Renal cortical epithelial cell (primary cell): ENCODE results near the gene C19orf44. TPM values are rescaled to one million over a fixed set of nuclear protein-coding genes. Genes with fewer than 3 reads are reported as not detected.
"Not testable (repeated sequence)": the region's sequence is repeated elsewhere in the genome, so short reads cannot be mapped to it uniquely, and the experiment has no call there.

Experiments
- DNase-seq: peaks from one replicate; pipeline ENCODE4 v3.0.0-alpha.2; 2011; ENCODE audit warnings: low read depth
- total RNA-seq: library from RNA; depleted of rRNA; stranded (reverse); fragments of >200 nt; gene quantifications from 2 replicates; pipeline ENCODE4 v1.2.3, GENCODE V29; 2014

C19orf44 gene
- total RNA-seq: 2.8 and 11.3 TPM in 2 replicates

DNA sequence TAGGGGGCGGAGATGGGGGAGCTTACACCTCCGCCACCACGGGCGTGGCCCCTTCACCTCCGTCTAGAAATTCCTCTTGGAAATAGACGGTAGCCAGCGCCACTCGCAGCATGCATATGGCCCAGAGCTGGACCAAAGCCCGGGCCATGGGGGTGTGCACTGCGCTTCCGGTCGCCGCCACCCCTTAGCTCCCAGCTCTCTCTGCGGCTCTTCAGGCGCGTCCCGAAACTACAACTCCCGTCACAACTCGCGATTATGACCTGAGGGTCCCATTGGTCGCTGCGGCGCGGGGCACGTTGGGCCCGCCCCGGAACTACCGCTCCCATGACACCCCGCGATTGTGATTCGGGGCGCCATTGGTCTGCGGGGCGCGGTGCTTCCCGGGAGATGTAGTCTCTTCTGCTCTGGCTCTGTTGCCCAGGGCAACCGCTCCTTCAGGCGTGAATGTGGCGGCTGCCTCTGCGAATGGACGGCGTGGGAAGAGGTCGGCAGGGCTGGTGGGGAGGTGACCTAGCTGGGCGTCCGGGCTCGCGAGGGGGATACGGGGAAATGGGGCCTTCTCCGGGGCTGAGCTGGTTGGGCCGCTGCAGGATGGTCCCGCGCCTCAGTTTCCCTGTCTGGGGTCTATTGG lies at the start of gene C19orf44, which contains the start of gene CALR3:
Gene C19orf44, plus strand, starts transcription at position 413 of the 631 bp plus-strand sequence. CDS start 4,399 bp downstream, outside the sequence.
Gene CALR3, minus strand, starts transcription at position 186 of the 631 bp plus-strand sequence. Its CDS starts 38 bp downstream, at position 148.
- peak; percentile 93 for DNase-seq

DNA sequence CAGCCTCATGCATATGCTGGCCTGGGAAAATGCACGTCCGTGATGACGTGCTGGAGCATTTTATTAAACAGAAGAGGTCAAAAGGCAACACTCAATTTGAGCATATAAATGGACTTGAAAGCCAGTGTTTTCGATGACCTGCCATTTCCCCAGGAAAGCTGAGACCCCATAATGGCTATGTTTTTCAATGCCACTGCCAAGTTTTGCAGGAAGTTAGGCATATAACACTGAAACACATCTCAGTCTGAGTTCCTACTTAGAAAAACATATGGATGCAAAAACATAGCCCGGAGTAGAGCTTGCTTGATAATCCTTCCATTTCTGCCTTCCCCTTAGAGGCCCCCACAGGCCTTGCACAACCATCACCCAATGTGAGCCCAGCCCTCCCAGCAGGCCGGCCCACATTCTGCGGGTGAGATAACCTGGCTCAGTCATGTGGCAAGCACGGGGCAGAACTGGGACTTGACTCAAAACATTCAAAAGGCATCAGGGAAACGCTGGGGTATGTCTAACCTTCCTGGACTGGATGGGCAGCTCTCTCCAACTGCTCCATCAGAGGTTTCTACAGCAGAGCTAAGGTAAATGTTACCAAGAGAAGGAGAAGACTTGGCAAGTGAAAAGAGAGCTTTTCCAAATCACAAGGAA lies 49.3 kb upstream of the C19orf44 start:
- DNase-seq: peak; percentile 83

DNA sequence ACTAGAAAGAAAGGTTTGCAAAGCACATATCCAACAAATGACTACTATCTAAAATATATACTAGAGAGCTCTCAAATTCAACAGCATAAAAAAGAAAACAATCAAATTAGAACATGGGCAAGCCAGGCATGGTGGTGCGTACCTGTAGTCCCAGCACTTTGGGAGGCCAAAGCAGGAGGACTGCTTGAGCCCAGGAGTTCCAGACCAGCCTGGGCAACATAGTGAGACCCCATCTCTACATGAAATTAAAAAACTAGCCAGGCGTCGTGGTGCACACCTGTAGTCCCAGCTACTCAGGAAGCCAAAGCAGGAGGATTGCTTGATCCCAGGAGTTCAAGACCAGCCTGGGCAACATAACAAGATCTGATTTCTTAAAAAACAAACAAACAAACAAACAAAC lies 47.3 kb upstream of the C19orf44 start:
- DNase-seq: not testable (repeated sequence)

DNA sequence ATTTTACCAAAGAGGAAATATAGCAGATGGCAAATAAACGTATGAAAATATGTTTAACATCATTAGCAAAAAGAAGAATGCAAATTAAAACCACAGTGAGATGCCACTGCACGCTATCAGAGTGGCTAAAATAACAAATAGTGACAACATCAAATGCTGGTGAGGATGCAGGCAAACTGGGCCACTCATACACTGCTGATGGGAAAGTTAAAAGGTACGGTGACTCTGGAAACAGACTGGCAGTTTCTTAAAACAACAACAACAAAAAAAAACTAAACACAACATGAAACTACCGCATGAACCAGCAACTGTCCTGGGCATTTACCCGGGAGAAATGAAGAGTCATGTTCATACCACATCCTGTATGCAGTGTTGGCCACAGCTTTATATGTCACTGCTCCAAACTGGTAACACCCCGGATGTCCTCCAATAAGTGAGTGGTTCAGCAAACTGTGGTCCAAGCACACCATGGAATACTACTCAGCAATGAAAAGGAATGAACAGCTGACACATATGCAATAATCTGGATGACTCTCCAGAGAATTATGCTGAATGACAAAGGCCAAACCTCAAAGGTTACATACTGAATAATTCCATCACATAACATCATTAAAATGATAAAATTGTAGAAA lies 46.7 kb upstream of the C19orf44 start:
- DNase-seq: no peak

DNA sequence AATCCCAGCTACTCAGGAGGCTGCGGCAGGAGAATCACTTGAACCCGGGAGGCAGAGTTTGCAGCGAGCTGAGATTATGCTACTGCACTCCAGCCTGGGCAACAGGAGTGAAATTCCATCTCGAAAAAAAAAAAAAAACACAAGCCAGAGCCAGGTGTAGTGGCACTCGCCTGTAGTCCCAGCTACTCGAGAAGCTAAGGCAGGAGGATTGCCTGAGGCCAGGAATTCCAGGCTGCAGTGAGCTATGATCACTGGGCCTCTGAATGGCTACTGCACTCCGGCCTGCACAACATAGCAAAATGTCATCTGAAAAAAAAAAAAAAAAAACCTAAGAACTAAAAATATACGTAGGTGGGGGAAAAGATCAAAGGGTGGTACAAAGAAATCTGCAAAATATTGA lies 43.9 kb upstream of the C19orf44 start:
- peak; percentile 59 for DNase-seq

DNA sequence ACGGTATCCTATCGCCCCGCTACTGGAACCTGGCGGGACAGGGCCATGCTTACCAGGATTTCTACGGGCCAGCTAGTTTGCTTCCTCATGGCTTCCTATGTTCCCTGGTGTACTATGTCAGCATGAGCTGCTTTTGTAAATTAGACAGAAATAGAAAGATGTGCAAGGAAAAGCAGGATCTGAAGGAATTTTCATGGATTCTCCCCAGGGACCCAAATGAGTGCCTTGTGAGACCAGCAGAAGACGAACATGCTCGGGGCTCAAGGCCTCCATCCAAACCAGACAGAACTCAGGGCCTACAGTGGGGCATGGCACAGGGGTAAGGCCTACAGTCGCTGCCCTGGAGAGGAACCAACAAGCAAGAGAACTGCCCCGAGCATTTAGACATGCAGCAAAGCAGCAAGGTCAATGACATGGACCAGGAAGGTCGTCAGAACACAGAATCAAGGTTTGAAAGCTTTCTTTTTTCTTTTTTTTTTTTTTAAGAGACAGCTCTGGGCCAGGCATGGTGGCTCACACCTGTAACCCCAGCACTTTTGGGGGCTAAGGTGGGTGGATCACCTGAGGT lies 41.8 kb upstream of the C19orf44 start:
- DNase-seq: no peak

DNA sequence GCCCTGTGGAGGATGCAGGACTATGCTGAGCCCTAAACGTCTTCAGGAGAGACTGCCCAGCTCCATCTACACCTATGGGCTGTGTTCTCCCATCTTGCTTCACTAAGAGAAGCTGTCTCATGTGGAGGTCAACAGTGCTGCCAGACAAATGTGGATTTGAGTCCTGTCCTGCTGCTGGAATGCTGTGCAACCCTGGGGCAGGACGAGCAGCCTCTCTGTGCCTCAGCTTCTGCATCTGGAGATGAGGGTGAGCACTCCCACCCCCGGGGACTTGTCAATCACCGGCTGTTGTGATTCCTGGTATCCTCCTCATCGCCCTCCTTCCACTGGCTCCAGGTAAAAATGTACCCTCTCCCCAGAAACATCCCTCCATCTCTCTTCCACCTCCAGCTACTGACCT lies 40.7 kb upstream of the C19orf44 start:
- DNase-seq: no peak

DNA sequence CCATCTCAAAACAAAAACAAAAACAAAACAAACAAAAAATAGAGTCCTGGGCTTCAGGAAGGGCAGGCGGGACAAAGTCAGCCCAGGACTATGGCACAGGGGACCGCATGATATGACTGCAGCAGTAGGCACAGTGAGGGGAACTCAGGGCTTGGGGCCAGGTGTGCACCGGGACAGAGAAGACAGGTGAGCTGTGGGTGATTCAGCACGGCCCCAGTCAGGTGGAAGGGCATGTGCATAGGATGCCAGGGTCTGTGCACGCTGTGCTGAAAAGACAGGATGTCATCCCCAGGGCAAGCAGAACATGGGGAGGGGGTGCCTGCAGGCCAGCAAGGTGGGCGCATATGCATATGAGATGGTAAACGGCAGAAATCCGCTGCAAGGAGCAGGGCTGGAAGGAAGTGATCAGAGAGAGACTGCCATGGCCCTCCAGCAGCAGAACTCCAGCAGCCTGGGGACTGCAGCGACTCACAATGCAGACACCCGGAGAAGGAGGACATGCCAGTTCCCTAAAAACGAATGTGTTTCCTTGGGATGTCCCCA lies 39.5 kb upstream of the C19orf44 start:
- DNase-seq: no peak

DNA sequence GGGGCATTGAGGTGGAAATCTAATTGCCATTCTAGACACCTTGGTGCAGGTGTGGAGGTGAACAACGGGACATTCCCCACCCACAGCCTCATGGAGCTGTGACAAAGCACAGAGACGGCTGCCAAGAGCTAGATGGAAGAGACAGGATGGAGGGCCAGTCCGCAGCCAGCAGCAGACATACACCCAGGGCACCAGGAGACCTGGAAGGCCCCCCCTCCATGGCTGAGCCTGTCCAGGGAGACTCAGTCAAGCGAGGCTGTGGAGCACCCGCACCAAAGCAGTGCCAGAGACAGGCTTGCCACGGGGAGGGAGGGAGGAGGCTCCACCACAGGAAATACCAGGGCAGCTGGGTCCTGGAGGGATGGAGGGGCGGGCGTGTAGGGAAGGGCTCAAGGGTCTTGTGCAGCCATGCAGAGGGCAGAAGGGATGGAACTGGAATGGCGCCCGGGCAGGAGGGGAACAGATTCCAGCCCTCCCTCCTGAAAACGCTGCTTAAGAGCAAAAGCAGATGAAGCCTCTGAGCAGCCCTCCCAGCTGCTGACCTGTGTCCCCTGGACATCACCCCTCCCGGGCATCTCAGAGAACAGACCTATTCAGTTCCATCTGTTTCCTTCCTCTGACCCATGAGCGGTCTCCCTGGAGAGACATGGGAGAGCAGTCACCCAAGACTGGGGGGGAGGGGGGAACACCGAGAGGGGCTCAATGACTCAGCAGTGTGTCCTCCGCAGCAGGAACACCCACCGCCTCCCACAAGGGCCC lies 38.8 kb upstream of the C19orf44 start:
- DNase-seq: peak; percentile 69

DNA sequence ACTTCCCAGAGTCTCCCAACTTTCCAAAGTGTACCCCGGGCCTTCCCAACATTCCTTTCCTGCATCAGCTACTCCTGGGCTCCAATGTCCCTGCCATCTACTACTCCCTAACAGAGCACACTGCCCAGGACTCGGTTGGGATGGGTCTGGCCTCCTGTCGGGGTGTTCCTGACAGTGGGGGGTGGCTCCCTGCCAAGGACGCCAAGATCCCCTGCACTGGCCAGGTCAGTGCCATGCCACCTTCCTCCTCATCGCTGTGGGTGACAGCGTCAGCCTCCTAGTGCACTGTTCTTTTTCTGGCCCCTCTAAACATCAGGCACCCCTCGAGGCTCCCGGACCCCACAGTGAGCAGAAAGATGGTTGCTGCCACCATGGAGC lies 38.3 kb upstream of the C19orf44 start:
- no peak for DNase-seq

DNA sequence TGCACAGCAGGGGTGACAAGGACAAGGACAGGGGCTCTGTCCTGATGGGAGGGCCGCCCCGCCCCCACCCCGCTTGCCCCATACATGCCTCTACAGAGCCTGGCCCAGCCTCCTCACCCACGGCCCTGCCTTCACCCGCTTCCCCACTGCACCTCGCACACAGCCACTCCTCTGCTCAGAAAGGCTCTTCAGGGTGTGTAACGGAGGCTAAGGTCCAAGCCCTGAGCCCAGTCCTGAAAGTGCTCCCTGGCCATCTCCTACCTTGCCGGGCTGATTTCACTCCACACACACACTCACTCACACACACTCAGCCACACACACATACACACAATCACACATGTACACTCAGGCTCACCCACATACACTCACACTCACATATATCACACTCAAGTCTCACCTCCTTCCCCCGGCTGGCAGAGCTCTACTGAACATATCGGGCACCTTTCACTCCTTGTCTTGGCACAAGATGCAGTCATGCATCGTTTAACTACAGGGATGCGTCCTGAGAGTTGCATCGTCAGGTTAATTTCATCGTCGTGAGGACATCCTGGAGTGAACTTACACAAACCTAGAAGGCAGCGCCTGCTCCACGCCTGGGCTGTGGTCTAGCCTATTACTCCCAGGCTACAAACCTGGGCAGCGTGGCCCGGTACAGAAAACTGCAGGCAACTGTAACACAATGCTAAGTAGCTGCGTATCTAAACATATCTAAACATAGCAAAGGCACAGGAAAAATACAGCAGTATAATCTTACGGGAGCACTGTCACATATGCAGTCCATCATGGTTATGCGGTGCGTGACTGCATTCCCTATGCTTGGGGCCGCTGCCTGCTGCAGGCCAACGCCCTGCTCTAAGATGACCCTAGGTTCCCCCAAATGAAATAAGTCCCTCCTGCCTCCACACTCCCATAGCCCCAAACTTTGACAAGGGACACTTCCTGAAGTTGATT lies 37.5 kb upstream of the C19orf44 start:
- DNase-seq: peak; percentile 72

DNA sequence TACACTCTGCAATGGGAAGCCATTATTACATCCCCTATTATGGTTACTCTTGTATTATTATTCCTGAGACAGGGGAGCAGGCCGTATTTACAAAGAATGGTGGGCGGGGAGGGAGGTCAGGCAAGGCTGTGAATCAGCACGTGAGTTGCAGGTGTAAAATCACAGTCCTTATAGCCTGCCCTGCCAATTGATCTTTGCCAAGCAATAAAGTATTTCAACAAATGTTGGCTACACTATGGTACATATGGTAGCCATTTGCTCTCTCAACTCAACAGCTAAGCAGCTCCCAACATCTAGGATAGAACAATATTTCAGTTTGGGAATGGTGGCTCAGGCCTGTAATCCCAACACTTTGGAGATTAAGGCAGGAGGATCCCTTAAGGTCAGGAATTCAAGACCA lies 36.5 kb upstream of the C19orf44 start:
- DNase-seq: no peak

DNA sequence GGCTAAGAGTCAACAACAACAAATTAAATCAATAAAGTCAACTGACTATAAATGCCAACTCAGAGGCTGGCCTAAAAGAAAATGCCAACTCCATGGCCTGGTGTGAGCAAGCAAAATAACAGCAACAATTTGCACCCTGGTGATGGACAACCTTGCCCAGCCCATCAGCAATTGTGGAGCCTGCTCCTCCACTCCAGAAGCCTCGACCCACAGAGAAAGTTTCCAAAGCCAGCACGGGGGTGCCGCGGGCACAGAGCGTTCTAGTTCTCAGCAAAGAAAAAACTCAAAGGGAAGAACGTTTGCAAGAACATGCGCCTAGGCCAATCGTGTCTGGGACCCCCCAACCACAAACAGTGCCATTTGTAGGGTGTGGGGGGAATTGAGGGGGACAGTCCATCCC lies 35.7 kb upstream of the C19orf44 start:
- DNase-seq: no peak

DNA sequence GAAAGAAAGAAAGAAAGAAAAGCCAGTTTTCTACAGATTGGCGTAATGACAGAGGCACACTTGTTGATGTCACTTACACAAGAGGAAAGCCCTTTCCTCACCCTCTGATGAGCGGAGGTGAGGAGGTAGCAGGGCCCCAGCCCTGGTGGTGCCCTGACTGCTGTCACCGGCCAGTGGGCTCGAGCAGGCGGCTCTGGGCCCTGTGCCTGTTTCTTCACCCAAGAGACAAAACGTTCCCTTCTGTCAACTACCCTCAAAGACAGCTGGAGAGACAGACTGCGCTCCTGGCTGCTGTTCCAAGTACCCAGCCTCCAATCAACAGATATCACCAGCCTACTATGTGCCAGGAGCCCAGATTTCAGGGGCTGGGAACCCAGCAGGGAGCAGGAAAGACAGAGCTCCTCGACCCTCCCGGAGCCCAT lies 34.6 kb upstream of the C19orf44 start:
- no peak for DNase-seq

DNA sequence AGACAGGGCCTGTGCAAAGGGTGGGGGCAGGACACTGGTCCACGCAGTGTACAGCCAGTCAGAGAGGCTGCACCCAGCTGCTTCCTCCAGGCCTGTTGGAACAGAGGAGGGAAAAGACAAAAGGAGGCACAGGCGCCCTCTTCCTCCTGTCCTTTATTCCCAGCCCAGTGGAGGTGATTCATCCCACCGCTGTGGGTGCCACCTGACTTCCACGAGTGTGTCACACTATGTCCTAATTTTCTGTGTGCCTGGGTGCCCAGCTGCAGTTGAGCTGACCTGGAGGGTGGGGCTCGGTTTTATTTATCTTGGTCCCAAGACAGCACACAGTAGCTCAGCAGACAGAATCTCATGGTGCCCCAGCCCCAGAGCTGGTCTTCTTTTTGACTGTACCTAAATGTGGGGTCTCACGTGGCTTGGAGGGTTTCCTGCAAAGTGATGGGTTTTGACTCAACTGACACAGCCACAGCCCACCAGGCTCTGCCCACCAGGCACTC lies 33.4 kb upstream of the C19orf44 start:
- DNase-seq: peak; percentile 47

DNA sequence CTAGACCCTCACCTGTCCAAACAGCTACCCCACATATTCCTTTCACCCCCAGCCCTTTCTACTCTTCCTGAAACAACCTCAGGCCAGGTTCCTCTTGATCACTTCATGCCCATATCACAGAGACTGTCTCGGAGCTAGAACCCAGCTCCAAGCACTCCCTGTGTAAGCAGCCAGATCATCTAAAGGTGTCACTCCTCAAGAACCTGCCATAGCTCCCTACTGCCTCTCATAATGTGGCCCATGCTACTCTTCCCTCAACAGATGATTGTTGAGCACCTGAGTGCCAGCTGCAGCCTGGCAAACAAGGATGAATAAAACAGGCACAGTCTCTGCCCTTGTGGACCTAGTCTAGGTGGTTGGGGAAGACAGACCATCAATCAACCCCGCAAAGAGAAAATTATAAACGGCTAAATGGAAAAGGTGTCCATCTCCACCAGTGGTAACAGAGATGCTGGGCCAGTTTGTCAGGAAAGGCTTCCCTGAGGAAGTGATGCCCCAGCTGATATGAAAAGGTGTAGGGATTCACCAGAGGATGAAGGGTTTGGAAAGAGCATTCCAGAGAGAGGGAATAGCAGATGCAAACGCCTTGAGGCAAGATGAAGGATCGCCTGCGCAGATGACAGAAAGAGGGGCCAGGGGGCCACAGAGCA lies 32.7 kb upstream of the C19orf44 start:
- no peak for DNase-seq

DNA sequence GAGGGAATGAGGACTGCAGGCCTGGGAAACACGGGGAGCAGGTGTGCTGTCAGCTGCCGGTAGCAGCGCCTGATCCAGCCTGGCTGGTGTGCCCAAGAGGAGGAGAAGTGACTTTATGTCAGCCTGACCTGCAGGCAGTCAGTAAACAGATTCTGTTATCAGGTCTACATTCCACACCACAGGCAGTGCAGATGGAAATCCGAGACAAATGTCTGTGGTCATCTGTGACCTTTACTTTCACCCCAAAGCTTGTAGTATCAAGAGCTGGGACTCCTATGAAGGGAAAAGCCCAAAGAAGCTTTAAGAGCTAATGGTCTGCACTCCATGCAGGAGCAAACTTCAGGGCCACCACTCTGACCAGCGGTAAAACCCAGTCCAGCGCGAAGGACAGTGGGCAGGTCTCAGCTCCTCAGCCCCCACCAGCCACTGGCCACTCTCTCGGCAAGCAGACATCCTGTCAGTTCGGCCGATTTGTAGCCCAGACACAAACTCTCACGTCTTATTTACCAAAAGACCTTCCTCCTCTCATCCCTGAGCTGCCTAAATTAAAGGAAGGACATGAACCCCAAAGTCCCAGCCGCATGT lies 32.1 kb upstream of the C19orf44 start:
- no peak for DNase-seq

DNA sequence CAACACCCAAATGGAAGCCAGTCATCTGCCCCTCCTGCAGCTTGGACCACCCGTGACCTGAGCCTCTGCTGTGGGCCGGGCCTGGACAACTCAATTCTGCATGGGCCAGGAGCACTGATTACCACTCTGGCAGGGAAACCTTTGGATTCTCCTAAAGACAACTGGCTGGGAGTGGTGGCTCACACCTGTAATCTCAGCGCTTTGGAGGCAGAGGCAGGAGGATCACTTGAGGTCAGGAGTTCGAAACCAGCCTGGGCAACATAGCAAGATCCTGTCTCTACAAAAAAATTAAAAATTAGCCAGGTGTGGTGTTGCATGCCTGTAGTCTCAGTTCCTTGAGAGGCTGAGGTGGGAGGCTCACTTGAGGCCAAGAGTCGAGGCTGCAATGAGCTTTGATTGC lies 31.0 kb upstream of the C19orf44 start:
- DNase-seq: no peak

DNA sequence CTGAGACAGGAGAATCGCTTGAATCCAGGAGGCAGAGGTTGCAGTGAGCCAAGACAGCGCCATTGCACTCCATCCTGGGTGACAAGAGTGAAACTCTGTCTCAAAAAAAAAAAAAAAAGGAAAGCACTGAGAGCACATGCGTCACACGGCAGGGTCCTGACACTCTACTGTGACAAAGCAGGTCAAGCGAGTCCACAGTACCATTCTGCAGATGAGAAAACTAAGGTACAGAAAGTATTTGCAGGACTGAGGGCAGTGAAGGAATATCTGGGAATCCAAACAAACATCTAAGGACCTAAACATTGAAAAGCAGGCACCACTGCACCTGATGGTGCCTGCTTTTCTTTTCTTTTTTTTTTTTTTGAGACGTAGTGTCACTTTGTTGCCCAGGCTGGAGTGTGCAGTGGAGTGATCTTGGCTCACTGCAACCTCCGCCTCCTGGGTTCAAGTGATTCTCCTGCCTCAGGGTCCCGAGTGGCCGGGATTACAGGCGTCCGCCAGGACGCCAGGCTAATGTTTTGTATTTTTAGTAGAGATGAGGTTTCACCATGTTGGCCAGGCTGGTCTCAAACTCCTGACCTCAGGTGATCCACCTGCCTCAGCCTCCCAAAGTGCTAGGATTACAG lies 29.3 kb upstream of the C19orf44 start:
- DNase-seq: not testable (repeated sequence)
